HCT116 (cell line): ENCODE results near the gene DBET.

Source experiments
- CTCF ChIP-seq, 3 experiments: fragments of 200-600 bp in 1 of 3; sonication (generic) in 1 of 3; IDR thresholded peaks in 2 of 3; conservative IDR thresholded peaks in 1 of 3; 2 replicates each; pipeline ENCODE4 v1.5.1; 2012 to 2017; ENCODE audit warnings: low read depth in 2 of 3, low read length in 2 of 3, antibody characterized with exemption in 1 of 3, borderline replicate concordance in 1 of 3, control low read depth in 1 of 3, mild to moderate bottlenecking in 1 of 3, mixed read lengths in 1 of 3, mixed run types in 1 of 3, moderate library complexity in 1 of 3; ENCODE audit not compliant: insufficient read depth in 1 of 3
- EGR1 ChIP-seq: IDR thresholded peaks from 2 replicates; pipeline ENCODE4 v1.6.1; 2012; ENCODE audit warnings: low read depth
- EZH2 ChIP-seq: fragments of 200-600 bp; sonication (generic); IDR thresholded peaks from 2 replicates; pipeline ENCODE4 v1.6.1; 2017; ENCODE audit warnings: antibody characterized with exemption, mixed run types
- FOSL1 ChIP-seq: IDR thresholded peaks from 2 replicates; pipeline ENCODE4 v1.6.1; 2012; ENCODE audit warnings: low read depth
- POLR2A ChIP-seq: IDR thresholded peaks from 2 replicates; pipeline ENCODE4 v1.7.0; 2011; ENCODE audit warnings: borderline replicate concordance; ENCODE audit not compliant: insufficient read depth, insufficient read length; ENCODE audit errors: extremely low read depth
- POLR2AphosphoS5 ChIP-seq: IDR thresholded peaks from 2 replicates; pipeline ENCODE4 v1.6.1; 2011; ENCODE audit warnings: mild to moderate bottlenecking, low read depth, low read length, moderate library complexity
- SRF ChIP-seq: IDR thresholded peaks from 2 replicates; pipeline ENCODE4 v1.6.1; 2012; ENCODE audit warnings: low read depth
- TF ChIP-seq, protein P1 (sequence below): IDR thresholded peaks from 2 replicates; pipeline ENCODE4 v1.6.1; 2011; ENCODE audit warnings: mild to moderate bottlenecking, low read length, moderate library complexity; ENCODE audit not compliant: insufficient replicate concordance; ENCODE audit errors: extremely low read depth

DNA sequence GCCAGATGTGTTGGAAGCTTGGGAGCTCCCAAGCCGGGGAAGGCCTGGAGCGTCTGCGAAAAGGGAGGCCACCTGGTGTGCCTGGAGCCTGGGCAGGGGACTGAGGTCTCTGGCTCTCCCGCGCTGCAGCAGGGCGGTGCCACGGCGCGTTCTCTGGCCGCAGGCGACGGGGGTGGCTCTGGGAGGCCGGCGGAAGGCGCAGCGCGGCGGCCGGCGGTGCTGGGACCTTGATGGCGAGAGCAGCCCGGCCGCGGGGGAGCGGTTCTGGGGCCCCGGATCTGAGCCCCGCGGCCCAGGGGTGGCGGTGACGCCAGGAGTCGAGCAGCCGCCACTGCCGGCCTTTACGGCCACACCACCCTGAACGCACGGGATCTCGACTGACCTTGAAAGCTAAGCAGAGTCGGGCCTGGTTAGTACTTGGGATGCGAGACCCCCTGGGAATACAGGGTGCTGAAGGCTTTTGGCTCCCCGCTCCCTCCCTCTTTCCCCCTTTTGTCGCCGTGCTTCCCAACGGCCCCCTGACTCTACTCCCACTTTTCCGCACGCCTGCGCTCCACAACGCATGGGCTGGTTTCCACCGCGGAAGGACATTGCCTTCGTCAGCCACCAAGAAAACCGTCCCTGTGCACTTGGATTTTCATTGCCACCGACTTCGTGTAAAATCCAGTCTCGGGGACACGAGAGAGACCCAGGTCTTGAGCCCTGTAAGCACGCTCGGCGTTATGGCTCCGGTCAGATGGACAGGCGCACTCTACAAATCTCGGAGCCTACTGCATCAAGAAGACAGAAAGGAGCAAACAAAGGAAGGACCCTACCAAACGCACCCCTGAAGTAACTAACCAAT, 46.7 kb upstream of the DBET start:
- TF ChIP-seq CTCF (IDR thresholded peaks at IDR 0.05 in 2 of 3, conservative IDR thresholded peaks at IDR 0.05 in 1 of 3; ENCODE audit: borderline replicate concordance in 1 of 3, insufficient read depth in 1 of 3, low read depth in 2 of 3, low read length in 2 of 3): no peak
- TF ChIP-seq, protein P1, sequence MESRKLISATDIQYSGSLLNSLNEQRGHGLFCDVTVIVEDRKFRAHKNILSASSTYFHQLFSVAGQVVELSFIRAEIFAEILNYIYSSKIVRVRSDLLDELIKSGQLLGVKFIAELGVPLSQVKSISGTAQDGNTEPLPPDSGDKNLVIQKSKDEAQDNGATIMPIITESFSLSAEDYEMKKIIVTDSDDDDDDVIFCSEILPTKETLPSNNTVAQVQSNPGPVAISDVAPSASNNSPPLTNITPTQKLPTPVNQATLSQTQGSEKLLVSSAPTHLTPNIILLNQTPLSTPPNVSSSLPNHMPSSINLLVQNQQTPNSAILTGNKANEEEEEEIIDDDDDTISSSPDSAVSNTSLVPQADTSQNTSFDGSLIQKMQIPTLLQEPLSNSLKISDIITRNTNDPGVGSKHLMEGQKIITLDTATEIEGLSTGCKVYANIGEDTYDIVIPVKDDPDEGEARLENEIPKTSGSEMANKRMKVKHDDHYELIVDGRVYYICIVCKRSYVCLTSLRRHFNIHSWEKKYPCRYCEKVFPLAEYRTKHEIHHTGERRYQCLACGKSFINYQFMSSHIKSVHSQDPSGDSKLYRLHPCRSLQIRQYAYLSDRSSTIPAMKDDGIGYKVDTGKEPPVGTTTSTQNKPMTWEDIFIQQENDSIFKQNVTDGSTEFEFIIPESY: no peak
- no peak for TF ChIP-seq POLR2A
- TF ChIP-seq EGR1: no peak
- TF ChIP-seq EZH2: no peak
- no peak for TF ChIP-seq POLR2AphosphoS5
- no peak for TF ChIP-seq SRF
- no peak for TF ChIP-seq FOSL1
